ENCODE results near the gene ARHGEF28. TPM values are rescaled to one million over a fixed set of nuclear protein-coding genes. Genes with fewer than 3 reads are reported as not detected.

Gene ARHGEF28
- total and polyA plus RNA-seq, 7 experiments from 2014 or later, result 0.03 to 0.47 TPM; not detected in 5

DNA sequence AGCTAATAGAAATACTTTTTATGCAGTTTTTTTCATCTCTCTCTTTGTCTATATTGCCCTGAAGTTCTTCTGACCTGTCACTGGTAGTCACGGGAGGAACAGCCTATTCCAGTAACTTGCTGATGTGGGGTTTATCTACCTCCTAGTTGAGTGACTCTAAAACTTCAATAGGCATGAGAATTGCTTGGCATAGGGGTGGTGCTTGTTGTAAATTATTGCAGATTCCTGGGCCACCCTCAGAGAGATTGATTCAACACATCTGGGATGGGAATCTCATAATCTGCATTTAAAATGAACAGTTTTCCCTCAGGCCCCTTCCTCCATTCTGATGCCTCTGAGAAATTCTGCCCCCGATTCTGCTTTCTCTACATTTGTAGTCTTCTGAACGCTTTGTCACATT is 184.4 kb downstream of the ARHGEF28 start:
- ChIA-PET CTCF (no interaction called here), POLR2A (no interaction called here)
- Mint-ChIP-seq H3K9me3 (peaks cover 0 to 2% (median 0%) of the 10 kb centered on the region in 11 donors), H3K27ac (no peak overlapping the region), H3K4me1 (peaks cover 0 to 6% (median 0%) of the 10 kb centered on the region in 7 donors), H3K36me3 (no peaks in the 10 kb centered on the region), H3K4me3 (no peak overlapping the region), H3K27me3 (peaks cover 2 to 21% (median 14%) of the 10 kb centered on the region in 5 donors)
- no peak overlapping the region for H3K27ac ChIP-seq (ENCODE audit: low read depth, low read length)
- no peak for DNase-seq
- no peaks in the 10 kb centered on the region for H3K4me1 ChIP-seq (ENCODE audit: control insufficient read depth in 2 of 2, insufficient read depth in 2 of 2, low read length in 2 of 2)
- no peaks in the 10 kb centered on the region for H3K36me3 ChIP-seq (ENCODE audit: control insufficient read depth in 2 of 3, insufficient read depth in 3 of 3, low read length in 3 of 3)
- peaks cover 0 to 3% of the 10 kb centered on the region in 2 donors for H3K27me3 ChIP-seq (ENCODE audit: control insufficient read depth in 2 of 2, insufficient read depth in 2 of 2, low read length in 2 of 2)
- no peak overlapping the region for H3K4me3 ChIP-seq (ENCODE audit: low read length)
- intact Hi-C loops (cut with micrococcal nuclease), result no loop called here
- no peaks in the 10 kb centered on the region for H3K9me3 ChIP-seq (ENCODE audit: control insufficient read depth in 2 of 3, low read length in 3 of 3)
- ATAC-seq, result no peak

DNA sequence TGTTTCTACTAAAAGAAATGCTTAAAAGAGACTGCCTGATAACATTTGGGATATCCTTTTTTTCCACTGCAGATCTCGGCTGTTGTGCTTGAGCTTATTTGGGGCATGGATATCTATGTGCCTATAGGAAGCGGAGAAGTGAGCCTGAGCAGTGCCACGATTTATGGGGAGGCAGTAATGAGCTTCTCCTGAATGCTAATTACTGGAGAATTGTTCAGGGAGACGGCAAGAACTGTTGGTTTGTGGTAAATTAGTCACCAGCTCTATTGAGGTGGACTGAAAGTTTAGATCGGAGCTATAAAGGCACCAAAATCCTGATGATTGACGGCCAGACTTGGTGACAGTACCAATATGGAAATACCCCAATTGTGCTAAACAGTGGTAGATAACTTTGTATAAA is 186.5 kb downstream of the ARHGEF28 start:
- ATAC-seq, result no peak

DNA sequence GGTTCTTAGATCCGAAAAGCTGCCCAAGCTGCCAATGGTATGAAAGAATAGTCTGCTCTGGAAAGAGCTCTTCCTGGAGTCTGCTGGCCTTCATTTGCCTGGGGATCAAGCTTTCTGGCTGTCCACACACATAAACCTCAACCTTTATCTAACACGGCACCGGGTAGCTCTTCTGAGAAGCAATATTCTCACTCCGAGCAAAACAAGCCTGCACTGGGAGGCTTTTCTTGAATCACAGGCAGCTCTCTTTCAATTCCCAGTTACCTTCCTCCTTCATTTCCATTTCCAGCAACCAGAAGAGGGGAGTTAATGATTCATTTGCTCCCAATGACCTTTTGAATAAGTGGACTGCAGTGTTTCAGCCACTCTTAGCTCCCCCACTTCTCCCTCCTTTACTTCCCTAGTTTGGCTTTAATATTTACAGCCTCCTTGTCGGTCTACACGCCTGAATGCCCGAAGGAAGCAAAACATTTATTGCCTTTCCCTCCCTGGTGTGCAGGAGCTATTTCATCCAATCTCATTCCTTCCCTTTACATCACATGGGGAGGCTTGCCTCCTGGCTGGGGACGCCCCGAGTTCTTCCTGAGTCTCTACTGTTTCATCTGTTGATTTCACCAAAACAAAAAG is 187.1 kb downstream of the ARHGEF28 start:
- no peak for ATAC-seq
- Mint-ChIP-seq H3K27me3 (peaks cover 8 to 22% (median 17%) of the 10 kb centered on the region in 5 donors), H3K4me1 (peaks cover 0 to 5% (median 0%) of the 10 kb centered on the region in 7 donors), H3K36me3 (no peaks in the 10 kb centered on the region), H3K9me3 (peaks cover 0 to 2% (median 0%) of the 10 kb centered on the region in 11 donors), H3K27ac (no peak overlapping the region), H3K4me3 (no peak overlapping the region)
- Histone ChIP-seq H3K36me3 (ENCODE audit: control insufficient read depth in 2 of 3, insufficient read depth in 3 of 3, low read length in 3 of 3) (no peaks in the 10 kb centered on the region), H3K4me3 (ENCODE audit: low read length) (no peak overlapping the region), H3K9me3 (ENCODE audit: control insufficient read depth in 2 of 3, low read length in 3 of 3) (no peaks in the 10 kb centered on the region), H3K27ac (ENCODE audit: low read depth, low read length) (no peak overlapping the region), H3K4me1 (ENCODE audit: control insufficient read depth in 2 of 2, insufficient read depth in 2 of 2, low read length in 2 of 2) (no peaks in the 10 kb centered on the region), H3K27me3 (ENCODE audit: control insufficient read depth in 2 of 2, insufficient read depth in 2 of 2, low read length in 2 of 2) (peaks cover 0 to 3% of the 10 kb centered on the region in 2 donors)
- ChIA-PET CTCF (no interaction called here), POLR2A (no interaction called here)
- intact Hi-C loops (cut with micrococcal nuclease), result no loop called here
- DNase-seq, result no peak

More for the DNA sequence above, 186.5 kb downstream of the ARHGEF28 start:
- peaks cover 0 to 2% (median 0%) of the 10 kb centered on the region in 11 donors for H3K9me3 Mint-ChIP-seq
- intact Hi-C loops (cut with micrococcal nuclease), result no loop called here
- Histone ChIP-seq H3K4me3 (ENCODE audit: low read length) (no peak overlapping the region), H3K36me3 (ENCODE audit: control insufficient read depth in 2 of 3, insufficient read depth in 3 of 3, low read length in 3 of 3) (no peaks in the 10 kb centered on the region), H3K4me1 (ENCODE audit: control insufficient read depth in 2 of 2, insufficient read depth in 2 of 2, low read length in 2 of 2) (no peaks in the 10 kb centered on the region), H3K9me3 (ENCODE audit: control insufficient read depth in 2 of 3, low read length in 3 of 3) (no peaks in the 10 kb centered on the region), H3K27ac (ENCODE audit: low read depth, low read length) (no peak overlapping the region), H3K27me3 (ENCODE audit: control insufficient read depth in 2 of 2, insufficient read depth in 2 of 2, low read length in 2 of 2) (peaks cover 0 to 3% of the 10 kb centered on the region in 2 donors)
- H3K27ac Mint-ChIP-seq, result no peak overlapping the region
- no peaks in the 10 kb centered on the region for H3K36me3 Mint-ChIP-seq
- no peak overlapping the region for H3K4me3 Mint-ChIP-seq
- CTCF ChIA-PET, result no interaction called here
- no peak for DNase-seq
- POLR2A ChIA-PET, result no interaction called here
- H3K27me3 Mint-ChIP-seq, result peaks cover 8 to 22% (median 17%) of the 10 kb centered on the region in 5 donors
- H3K4me1 Mint-ChIP-seq, result peaks cover 0 to 5% (median 0%) of the 10 kb centered on the region in 7 donors

DNA sequence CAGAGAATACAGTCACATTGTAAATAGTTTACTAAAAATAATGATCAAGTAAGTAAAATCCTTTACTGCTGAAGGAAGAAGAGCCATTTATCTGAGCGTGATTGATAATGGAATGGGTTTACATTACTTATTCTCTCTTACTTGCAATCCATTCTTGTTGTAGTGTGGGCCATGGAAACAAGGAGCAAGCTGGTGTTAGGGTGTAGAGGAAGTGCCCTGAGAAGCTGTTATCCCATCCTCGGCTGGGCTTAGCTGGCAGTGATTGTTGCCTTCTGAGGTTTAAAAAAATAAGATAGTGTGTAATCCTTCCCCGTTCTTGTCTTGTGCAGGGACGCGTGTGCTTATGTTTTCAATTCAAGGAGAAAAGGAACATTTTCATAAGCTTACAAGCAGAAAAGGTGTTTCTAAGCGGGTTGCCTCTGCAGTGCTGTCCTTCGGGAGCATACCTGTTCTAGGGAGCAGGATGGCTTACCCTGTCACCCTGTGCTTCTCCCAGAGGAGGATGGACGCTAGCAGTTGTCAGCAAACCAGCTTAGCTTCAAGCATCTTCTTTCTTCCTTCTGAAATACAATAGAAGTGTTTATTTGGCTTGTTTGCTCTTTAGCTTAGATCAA is 188.3 kb downstream of the ARHGEF28 start:
- intact Hi-C loops (cut with micrococcal nuclease), result no loop called here
- peaks cover 8 to 20% (median 17%) of the 10 kb centered on the region in 5 donors for H3K27me3 Mint-ChIP-seq
- CTCF ChIA-PET, result interaction anchor here (0.5 kb wide), 1 partner anchor 101 kb away, joined by 3 read pairs; no protein-coding TSS in a partner anchor

DNA sequence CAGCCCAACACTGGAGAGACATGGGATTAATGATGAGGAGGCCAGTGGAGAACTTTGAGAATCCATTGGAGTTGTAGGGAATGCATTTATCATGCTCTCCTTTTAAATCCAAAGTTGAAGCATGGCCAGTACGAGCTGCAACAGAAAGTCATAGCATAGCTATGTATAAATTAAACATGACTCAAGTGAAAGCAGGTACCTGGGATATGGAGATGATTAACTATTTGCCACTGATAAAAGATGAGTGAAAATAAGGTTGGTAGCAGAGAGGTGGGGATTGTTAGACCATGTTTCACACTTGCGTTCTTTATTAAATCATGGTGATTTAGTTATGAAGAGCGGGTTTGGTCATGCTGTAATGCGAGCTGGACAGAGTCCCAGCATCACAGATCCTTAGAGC is 189.6 kb downstream of the ARHGEF28 start:
- CTCF ChIA-PET, result no interaction called here
- no peak for DNase-seq

More for the DNA sequence above, 188.3 kb downstream of the ARHGEF28 start:
- Histone ChIP-seq H3K4me1 (ENCODE audit: control insufficient read depth in 2 of 2, insufficient read depth in 2 of 2, low read length in 2 of 2) (no peaks in the 10 kb centered on the region), H3K27ac (ENCODE audit: low read depth, low read length) (no peak overlapping the region), H3K9me3 (ENCODE audit: control insufficient read depth in 2 of 3, low read length in 3 of 3) (no peaks in the 10 kb centered on the region), H3K4me3 (ENCODE audit: low read length) (no peak overlapping the region), H3K36me3 (ENCODE audit: control insufficient read depth in 2 of 3, insufficient read depth in 3 of 3, low read length in 3 of 3) (no peaks in the 10 kb centered on the region), H3K27me3 (ENCODE audit: control insufficient read depth in 2 of 2, insufficient read depth in 2 of 2, low read length in 2 of 2) (peaks cover 0 to 2% of the 10 kb centered on the region in 2 donors)
- Mint-ChIP-seq H3K36me3 (no peaks in the 10 kb centered on the region), H3K9me3 (no peaks in the 10 kb centered on the region), H3K4me3 (no peak overlapping the region), H3K27ac (no peak overlapping the region), H3K4me1 (peaks cover 0 to 5% (median 0%) of the 10 kb centered on the region in 7 donors)
- DNase-seq (no peak), ATAC-seq (no peak)
- POLR2A ChIA-PET, result no interaction called here

DNA sequence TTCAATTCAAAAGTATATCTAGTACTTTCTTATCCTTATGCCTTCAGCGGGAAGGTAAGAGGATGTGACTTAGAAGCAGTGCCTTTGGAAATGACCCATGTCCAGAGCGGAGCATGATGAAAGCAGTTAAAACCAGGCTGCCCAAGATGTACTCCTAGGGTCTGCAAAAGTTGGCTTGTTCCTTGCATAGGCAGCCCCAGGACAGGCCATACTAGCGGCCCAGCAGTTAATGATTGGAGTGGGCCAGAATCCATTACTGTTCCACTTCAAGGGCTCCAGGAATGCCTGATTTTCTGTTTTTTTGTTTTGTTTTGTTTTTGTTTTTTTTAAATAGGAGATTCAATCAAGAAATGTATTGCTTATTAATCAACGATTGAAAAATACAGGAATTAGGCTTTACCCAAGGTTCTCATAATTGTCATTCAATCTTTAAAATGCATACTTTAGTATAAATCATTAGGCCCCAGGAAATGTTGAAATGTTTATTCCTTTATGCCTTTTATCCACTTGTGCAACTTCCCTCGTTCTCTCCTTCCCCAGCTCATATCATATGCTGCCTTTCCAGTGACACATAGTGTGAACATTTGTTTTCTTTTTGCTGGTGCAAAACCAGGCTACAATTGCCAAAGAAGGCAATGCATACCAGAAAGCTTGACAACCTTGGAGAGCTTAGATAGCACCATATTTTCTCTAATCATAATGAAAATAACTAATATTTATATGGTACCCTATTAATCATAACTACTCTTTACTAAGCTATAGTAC is 190.8 kb downstream of the ARHGEF28 start:
- Histone ChIP-seq H3K27ac (ENCODE audit: low read depth, low read length) (no peak overlapping the region), H3K4me1 (ENCODE audit: control insufficient read depth in 2 of 2, insufficient read depth in 2 of 2, low read length in 2 of 2) (no peaks in the 10 kb centered on the region), H3K9me3 (ENCODE audit: control insufficient read depth in 2 of 3, low read length in 3 of 3) (no peaks in the 10 kb centered on the region), H3K36me3 (ENCODE audit: control insufficient read depth in 2 of 3, insufficient read depth in 3 of 3, low read length in 3 of 3) (no peaks in the 10 kb centered on the region), H3K27me3 (ENCODE audit: control insufficient read depth in 2 of 2, insufficient read depth in 2 of 2, low read length in 2 of 2) (no peaks in the 10 kb centered on the region), H3K4me3 (ENCODE audit: low read length) (no peak overlapping the region)
- intact Hi-C loops (cut with micrococcal nuclease), result no loop called here
- no peaks in the 10 kb centered on the region for H3K9me3 Mint-ChIP-seq
- no peak for DNase-seq
- ATAC-seq, result no peak
- no peak overlapping the region for H3K4me3 Mint-ChIP-seq
- no peaks in the 10 kb centered on the region for H3K36me3 Mint-ChIP-seq
- H3K27me3 Mint-ChIP-seq, result peaks cover 13 to 24% (median 17%) of the 10 kb centered on the region in 5 donors
- CTCF ChIA-PET, result interaction anchor here (1.0 kb wide), 1 partner anchor 24 kb away, joined by 3 read pairs; no protein-coding TSS in a partner anchor
- peaks cover 0 to 5% (median 0%) of the 10 kb centered on the region in 7 donors for H3K4me1 Mint-ChIP-seq
- POLR2A ChIA-PET, result no interaction called here
- H3K27ac Mint-ChIP-seq, result no peak overlapping the region

More for the DNA sequence above, 189.6 kb downstream of the ARHGEF28 start:
- Mint-ChIP-seq H3K4me1 (peaks cover 0 to 5% (median 0%) of the 10 kb centered on the region in 7 donors), H3K27me3 (peaks cover 13 to 23% (median 17%) of the 10 kb centered on the region in 5 donors), H3K27ac (no peak overlapping the region), H3K4me3 (no peak overlapping the region), H3K9me3 (no peaks in the 10 kb centered on the region), H3K36me3 (no peaks in the 10 kb centered on the region)
- H3K4me3 ChIP-seq (ENCODE audit: low read length), result no peak overlapping the region
- no peak for ATAC-seq
- no peaks in the 10 kb centered on the region for H3K4me1 ChIP-seq (ENCODE audit: control insufficient read depth in 2 of 2, insufficient read depth in 2 of 2, low read length in 2 of 2)
- H3K27ac ChIP-seq (ENCODE audit: low read depth, low read length), result no peak overlapping the region
- H3K9me3 ChIP-seq (ENCODE audit: control insufficient read depth in 2 of 3, low read length in 3 of 3), result no peaks in the 10 kb centered on the region
- no peaks in the 10 kb centered on the region for H3K36me3 ChIP-seq (ENCODE audit: control insufficient read depth in 2 of 3, insufficient read depth in 3 of 3, low read length in 3 of 3)
- no peaks in the 10 kb centered on the region for H3K27me3 ChIP-seq (ENCODE audit: control insufficient read depth in 2 of 2, insufficient read depth in 2 of 2, low read length in 2 of 2)
- POLR2A ChIA-PET, result no interaction called here
- intact Hi-C loops (cut with micrococcal nuclease), result no loop called here

All from naive thymus-derived CD4-positive, alpha-beta T cell (primary cell).